AG08395 (cell line): Measurements from ENCODE around the gene NPIPA1.
"Not testable (repeated sequence)": the region's sequence is repeated elsewhere in the genome, so short reads cannot be mapped to it uniquely, and the experiment has no call there.

Experiments used
- DNase-seq: peaks from one replicate; pipeline ENCODE4 v3.0.0; 2012; ENCODE audit warnings: mixed read lengths, low spot score

The NPIPA1 gene

DNA sequence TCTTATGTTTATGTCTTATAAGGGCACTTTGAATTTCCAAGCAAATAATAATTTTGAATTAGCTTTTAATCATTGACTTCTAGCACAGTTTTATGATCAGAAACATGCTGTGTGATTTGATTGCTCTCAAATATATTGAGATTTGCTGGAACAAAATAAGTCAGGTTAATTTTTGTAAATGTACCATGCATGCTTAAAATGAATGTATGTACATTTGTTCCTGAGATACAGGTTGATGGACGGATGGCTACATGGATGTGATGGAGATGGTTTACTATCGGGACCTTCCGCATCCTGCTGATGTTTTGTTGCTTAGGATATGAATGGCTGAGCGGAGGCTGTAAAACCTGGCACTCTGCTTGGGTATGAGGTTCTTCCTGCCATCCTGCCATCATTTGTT, at the start of gene NPIPA1:
Gene NPIPA1 (plus strand): TSS at position 301 of the 400 bp plus-strand sequence. CDS start 0 bp downstream, at position 301.
- DNase-seq, result not testable (repeated sequence)

DNA sequence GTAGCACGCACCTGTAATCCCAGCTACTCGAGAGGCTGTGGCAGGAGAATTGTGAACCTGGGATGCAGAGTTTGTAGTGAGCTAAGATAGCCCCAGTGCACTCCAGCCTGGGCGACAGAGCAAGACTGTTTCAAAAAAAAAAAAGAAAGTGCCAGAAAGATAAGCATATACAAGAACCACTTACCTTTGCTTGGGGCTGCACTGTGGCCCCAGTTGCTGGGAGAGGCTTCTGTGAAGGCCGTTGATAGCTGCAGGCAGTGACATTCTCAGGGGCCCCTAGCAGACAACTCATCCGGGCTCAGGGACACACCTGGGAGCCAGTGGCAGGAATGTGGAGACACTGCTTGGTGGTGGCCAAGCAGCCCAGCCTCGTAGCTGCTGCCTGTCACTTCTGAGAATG, 45.1 kb upstream of the NPIPA1 start:
- DNase-seq, result not testable (repeated sequence)

DNA sequence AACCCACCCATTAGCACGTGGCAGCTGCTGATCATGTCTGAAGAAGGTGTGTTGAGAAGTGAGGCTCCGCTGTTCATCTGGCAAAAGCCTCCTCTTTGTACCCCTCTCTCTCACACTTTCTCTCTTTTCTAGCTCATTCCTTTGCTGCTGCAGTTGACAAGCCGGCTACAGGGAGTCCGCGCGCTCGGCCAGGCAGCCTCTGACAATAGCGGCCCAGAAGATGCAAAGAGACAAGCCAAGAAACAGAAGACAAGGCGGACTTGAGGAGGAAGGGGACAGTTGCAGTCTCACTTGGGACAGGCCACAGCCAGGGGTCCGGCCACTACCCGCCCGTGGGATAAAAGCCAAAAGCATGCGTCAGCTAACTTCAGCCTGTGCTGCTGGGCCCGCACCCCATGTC, 41.9 kb upstream of the NPIPA1 start:
- not testable (repeated sequence) for DNase-seq

DNA sequence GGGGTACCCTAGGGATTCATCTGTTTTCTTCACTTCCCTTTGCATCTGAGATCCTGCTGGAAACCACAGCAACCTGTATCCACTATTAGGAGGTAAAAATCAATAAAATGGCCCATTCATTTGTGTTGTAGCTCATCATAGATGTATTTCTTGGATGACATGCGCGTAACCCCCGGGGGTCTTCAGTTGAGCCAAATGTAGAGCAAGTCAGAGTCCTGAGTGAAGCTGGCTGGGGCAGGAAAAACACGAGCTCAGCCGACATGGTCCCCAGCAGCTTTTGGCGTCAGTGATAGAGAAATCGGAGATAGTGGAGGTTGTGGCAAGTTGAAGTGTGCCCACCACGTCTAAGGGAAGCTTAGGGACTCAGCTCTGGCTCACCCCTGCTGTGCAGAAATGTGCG, 41.2 kb upstream of the NPIPA1 start:
- DNase-seq, result not testable (repeated sequence)

DNA sequence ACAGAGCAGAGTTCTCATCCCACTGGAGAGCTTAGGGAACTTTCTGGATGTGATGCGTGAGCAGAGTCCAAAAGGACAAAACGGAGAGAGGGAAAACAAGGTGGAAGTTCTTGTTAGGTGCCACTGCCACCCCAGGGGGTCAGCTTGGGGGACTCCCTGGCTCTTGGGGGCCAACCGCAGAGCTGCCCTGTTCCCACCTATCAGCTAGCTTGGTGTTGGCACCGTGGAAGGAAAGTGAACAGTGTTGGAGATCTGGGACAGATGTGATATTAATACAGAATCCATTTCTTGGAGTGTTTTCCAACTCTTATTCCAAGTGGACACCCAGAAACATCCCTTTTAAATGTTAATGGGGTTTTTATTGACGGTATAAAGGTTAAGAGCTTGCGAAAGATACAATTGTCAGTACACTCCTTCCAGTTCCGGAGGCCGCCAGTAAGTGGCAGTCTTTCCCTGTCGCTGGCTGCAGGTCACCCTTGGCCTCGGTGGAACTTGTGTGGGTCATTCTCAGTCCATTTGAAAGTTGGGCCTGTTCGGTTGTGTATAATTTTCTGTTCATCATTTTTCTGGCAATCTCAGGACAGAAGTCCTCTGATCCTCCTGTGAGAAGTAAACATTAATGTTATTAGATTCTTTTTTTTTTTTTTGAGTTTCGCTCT, 40.1 kb upstream of the NPIPA1 start:
- DNase-seq, result not testable (repeated sequence)

DNA sequence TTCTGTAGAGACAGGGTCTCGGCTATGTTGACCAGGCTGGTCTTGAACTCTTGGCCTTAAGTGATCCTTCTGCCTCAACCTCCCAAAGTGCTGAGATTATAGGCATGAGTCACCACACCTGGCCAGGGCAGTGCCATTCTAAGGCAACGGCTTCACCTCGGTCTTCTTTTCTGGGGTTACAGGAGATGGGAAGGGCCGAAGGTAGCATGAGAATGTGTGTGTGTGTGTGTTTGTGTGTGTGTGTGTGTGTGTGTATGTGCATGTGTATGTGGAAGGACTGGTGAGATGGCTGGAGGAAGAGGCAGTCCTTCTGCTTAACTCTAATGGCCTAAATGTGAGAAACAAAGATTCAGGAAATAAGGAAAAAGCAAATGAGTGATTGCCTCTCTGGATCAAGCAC, 39.1 kb upstream of the NPIPA1 start:
- DNase-seq, result not testable (repeated sequence)

DNA sequence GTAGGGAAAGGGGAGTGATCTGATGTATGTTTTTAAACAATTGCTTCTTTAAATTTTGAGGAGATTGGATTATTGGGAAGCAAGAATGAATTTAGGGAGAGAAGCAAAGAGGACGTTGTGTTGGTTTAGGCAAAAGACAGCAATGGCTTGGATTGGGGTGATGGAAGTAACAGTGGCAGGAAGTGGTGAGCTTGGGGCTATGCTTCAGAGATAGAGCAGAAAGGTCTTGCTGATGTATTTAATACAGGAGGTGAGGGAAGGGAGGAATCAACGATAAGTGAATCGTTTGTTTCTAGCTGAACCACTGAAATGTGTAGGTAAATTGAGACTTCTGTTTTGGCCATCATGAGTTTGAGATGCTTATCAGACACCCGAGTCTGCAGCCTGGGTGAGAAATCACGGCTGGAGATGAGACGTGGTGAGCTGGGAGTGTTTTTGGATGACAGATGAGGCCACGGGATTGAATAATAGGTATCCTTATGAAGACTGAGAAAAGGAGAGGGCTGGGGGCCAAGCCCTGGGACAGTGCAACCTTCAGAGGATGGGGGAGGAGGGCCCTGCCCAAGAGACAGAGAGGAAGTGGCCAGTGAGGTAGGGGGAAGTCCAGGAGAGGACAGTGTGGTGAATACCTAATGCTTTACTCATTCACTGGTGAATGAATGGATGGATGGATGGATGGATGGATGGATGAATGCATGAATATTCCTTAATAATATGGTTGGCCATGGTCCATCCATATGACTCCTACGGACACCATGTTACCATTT, 33.9 kb upstream of the NPIPA1 start:
- not testable (repeated sequence) for DNase-seq

DNA sequence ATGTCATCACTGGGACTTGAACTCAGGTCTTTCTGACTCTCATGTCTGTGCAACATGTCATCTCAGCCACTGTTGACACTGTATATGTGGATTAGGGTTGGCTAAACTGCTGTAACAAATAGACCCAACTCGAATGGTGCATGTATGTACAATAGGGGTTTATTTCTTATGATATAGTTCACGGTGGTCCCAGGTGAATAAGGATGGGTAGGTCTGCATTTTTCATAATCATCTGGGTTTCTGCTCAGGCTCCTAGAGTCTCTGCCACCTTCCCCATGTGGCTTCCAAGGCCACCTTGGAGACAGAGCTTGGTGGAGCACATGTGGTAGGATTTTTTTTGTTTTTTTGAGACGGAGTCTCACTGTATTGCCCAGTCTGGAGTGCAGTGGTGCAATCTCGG, 27.5 kb upstream of the NPIPA1 start:
- DNase-seq, result not testable (repeated sequence)

DNA sequence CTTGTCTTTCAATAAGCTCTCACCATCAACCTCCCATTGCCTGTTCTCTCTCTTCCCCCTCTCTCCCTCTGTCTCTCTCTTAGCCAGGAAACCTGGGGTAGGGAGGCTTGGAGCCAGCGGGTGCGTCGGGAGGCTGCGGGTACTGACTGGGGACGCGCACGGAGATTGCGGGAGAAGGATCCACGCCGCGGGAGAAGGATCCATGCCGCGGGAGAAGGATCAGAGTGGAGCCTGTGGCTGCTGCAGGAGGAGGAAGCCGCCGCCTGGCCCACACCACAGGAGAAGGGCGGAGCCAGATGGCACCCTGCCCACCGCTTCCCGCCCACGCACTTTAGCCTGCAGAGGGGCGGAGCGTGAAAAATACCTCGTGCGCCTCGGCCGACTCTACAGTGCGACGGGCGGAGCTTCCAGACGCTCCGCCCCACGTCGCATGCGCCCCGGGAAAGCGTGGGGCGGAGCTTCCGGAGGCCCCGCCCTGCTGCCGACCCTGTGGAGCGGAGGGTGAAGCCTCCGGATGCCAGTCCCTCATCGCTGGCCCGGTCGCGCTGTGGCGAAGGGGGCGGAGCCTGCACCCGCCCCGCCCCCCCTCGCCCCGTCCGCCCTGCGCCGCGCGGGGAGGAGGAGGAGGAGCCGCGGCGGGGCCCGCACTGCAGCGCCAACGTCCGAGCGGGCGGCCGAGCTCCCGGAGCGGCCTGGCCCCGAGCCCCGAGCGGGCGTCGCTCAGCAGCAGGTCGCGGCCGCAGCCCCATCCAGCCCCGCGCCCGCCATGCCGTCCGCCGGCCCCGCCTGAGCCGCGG, 26.2 kb upstream of the NPIPA1 start:
- not testable (repeated sequence) for DNase-seq

DNA sequence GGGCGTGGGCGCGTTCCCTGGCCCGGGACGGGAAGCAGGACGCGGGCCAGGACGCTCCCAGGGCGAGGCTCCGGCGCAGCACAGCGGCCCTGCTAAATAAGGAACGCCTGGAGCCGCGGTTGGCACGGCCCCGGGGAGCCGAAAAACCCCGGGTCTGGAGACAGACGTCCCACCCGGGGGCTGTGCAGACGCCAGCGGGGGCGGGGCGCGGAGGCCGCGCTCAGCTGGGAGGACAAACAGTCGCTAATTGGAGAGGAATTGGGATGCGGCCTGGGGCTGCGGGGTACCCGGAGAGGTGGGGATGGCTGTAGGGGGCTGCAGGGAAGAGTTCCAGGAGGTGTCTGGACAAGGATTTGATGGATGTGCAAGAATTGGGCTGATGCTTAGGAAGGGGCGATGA, 25.3 kb upstream of the NPIPA1 start:
- not testable (repeated sequence) for DNase-seq

DNA sequence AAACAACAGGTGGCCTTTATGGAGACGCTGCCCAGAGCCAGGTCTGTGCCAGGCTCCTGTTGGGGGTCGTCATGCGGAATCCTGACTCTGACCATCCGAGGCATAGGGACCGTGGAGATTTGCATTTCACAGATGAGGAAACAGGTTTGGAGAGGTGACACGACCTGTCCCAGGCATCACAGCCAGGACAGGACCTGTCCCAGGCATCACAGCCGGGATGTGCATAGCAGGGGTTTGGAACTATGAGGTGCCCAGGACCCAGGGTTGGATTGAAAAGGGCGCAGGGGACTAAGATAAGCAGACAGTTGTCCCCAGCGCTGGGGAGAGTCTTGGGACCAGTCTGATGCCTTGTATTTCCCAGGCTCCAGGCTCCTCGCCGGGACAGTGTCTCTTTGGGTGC, 24.7 kb upstream of the NPIPA1 start:
- not testable (repeated sequence) for DNase-seq

DNA sequence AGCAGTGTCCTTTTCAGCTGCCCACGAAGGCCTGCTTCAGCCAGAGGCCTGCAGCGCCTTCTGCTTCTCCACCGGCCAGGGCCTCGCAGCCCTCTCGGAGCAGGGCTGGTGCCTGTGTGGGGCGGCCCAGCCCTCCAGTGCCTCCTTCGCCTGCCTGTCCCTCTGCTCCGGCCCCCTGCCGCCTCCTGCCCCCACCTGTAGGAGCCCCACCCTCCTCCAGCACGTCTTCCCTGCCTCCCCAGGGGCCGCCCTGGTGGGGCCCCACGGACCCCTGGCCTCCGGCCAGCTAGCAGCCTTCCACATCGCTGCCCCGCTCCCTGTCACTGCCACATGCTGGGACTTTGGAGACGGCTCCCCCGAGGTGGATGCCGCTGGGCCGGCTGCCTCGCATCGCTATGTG, 18.7 kb upstream of the NPIPA1 start:
- DNase-seq, result not testable (repeated sequence)

DNA sequence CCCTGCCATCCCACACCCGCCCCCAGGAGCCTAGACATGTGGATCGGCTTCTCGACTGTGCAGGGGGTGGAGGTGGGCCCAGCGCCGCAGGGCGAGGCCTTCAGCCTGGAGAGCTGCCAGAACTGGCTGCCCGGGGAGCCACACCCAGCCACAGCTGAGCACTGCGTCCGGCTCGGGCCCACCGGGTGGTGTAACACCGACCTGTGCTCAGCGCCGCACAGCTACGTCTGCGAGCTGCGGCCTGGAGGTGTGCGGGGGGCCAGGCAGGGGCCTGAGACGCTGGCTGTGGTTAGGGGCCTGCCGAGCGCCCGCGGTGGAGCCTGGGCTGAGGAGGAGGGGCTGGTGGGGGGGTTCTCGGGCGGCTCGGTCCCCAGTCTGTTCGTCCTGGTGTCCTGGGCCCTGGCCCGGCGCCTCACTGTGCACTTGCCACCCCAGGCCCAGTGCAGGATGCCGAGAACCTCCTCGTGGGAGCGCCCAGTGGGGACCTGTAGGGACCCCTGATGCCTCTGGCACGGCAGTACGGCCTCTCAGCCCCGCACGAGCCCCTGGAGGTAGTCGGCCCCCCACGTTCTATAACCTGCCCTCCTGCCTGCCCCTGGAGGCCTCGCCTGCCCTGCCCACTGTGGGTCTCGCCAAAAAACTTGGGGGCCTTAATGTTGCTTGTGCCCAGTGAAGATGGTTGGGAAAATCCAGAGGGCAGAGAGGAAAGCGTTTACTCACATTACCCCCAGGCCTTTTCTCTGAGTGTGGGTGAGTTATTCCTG, 17.2 kb upstream of the NPIPA1 start:
- not testable (repeated sequence) for DNase-seq

DNA sequence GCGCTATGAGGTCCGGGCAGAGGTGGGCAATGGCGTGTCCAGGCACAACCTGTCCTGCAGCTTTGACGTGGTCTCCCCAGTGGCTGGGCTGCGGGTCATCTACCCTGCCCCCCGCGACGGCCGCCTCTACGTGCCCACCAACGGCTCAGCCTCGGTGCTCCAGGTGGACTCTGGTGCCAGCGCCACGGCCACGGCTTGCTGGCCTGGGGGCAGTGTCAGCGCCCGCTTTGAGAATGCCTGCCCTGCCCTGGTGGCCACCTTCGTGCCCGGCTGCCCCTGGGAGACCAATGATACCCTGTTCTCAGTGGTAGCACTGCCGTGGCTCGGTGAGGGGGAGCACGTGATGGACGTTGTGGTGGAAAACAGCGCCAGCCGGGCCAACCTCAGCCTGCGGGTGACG, 15.0 kb upstream of the NPIPA1 start:
- not testable (repeated sequence) for DNase-seq

DNA sequence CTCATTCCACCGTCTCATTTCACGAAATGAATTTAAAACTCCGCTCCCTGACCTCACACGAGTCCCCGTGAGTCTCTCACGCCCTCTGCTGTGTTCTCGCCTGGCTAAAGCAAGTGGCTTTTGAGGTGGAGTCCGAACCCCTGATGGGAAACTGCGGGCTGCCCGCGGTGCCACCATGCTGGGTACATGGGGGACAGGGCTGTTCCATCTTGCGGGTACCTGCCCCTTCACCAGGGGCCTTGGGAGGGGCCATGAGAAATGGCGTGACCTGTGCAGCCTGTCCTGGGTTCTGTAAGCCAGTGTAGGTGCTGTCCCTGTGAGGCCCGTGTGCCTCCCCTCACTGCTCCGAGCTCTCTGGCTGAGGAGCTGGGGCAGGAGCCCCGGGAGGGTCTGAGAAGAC, 14.3 kb upstream of the NPIPA1 start:
- DNase-seq, result not testable (repeated sequence)

DNA sequence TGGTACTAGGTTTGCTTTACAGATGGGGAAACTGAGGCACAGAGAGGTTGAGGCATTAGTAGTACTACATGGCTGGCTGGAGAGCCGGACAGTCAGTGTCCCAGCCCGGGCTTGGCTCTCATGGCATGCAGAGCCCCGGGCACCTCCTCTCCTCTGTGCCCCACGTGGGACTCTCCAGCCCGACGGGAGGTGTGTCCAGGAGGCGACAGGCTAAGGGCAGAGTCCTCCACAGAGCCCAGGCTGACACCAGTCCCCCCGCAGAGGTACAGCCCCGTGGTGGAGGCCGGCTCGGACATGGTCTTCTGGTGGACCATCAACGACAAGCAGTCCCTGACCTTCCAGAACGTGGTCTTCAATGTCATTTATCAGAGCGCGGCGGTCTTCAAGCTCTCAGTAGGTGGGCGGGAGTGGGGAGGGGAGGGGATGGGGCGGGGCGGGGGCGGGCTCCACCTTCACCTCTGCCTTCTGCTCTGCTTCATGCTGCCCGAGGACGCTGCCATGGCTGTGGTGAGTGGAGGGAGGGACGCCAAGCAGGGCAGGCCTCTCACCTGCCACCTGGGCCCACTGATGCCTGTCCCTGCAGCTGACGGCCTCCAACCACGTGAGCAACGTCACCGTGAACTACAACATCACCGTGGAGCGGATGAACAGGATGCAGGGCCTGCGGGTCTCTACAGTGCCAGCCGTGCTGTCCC, 13.7 kb upstream of the NPIPA1 start:
- not testable (repeated sequence) for DNase-seq

DNA sequence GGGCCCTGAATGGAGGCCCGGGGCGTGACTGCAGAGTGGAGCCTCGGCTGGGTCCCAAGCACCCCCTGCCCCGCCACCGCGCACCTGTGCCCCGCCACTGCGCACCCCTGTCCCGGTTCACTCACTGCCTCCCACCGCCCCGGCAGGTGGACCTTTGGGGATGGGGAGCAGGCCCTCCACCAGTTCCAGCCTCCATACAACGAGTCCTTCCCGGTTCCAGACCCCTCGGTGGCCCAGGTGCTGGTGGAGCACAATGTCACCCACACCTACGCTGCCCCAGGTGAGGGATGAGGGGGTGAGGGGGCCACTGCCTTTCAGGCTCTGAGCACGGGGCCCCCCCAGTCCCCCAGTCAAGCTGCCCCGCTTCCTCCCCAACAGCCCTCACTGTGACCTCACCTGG, 12.9 kb upstream of the NPIPA1 start:
- DNase-seq, result not testable (repeated sequence)

DNA sequence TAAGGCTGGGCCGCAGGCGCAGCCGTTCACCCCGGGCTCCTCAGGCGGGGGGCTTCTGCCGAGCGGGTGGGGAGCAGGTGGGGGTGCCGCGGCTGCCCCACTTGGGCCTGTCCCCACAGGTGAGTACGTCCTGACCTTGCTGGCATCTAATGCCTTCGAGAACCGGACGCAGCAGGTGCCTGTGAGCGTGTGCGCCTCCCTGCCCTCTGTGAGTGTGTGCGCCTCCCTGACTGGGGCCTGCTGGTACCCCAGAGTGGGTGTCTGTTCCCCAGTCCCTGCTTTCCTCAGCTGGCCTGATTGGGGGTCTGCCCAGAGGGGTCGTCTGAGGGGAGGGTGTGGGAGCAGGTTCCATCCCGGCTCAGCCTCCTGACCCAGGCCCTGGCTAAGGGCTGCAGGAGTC, 12.3 kb upstream of the NPIPA1 start:
- not testable (repeated sequence) for DNase-seq

DNA sequence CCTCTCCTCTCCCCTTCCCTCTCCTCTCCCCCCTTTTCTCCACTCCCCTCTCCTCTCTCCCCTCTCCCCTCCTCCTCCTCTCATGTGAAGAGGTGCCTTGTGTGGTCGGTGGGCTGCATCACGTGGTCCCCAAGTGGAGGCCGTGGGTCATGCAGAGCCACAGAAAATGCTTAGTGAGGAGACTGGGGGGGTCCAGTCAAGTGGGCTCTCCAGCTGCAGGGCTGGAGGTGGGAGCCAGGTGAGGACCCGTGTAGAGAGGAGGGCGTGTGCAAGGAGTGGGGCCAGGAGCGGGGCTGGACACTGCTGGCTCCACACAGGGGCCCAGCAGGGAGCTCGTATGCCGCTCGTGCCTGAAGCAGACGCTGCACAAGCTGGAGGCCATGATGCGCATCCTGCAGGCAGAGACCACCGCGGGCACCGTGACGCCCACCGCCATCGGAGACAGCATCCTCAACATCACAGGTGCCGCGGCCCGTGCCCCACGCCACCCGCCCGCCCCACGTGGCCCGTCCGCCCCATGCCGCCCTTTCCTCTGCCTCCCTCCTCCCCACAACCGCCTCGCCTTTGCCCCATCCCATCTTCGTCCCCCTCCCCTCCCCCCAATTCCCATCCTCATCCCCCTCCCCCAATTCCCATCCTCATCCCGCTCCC, 9.1 kb upstream of the NPIPA1 start:
- DNase-seq, result peak; percentile 1

DNA sequence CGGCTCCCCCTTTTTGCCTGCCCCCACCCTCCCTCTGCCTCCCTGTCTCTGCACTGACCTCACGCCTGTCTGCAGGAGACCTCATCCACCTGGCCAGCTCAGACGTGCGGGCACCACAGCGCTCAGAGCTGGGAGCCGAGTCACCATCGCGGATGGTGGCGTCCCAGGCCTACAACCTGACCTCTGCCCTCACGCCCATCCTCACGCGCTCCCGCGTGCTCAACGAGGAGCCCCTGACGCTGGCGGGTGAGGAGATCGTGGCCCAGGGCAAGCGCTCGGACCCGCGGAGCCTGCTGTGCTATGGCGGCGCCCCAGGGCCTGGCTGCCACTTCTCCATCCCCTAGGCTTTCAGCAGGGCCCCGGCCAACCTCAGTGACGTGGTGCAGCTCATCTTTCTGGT, 8.1 kb upstream of the NPIPA1 start:
- not testable (repeated sequence) for DNase-seq

DNA sequence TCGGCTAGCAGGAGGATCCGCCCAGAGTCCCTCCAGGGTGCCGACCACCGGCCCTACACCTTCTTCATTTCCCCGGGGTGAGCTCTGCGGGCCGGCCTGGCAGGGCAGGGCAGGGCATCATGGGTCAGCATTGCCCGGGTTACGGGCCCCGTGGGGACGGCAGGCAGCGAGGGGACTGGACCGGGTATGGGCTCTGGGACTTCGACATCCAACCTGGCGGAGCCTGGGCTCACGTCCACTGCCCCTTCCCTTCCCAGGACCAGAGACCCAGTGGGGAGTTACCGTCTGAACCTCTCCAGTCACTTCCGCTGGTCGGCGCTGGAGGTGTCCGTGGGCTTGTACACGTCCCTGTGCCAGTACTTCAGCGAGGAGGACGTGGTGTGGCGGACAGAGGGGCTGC, 7.0 kb upstream of the NPIPA1 start:
- not testable (repeated sequence) for DNase-seq
